NB4 (cell line): Measurements from ENCODE around the gene POLR2E.

Experiments
- DNase-seq: peaks from one replicate; pipeline ENCODE4 v3.0.0; 2010; ENCODE audit warnings: low read depth
- H3K4me3 ChIP-seq: one replicate; pipeline ENCODE4 v1.5.1; 2011; ENCODE audit warnings: mild to moderate bottlenecking, low read depth, low read length, moderate library complexity
- MYC ChIP-seq: IDR thresholded peaks from 2 replicates; pipeline ENCODE4 v1.6.1; 2011; ENCODE audit warnings: low read depth, low read length
- POLR2A ChIP-seq: IDR thresholded peaks from 2 replicates; pipeline ENCODE4 v1.6.1; 2011; ENCODE audit warnings: mild to moderate bottlenecking; ENCODE audit not compliant: insufficient read length; ENCODE audit errors: extremely low read depth
- TF ChIP-seq, protein P1 (sequence below): IDR thresholded peaks from 2 replicates; pipeline ENCODE4 v1.6.1; 2011; ENCODE audit warnings: low read depth, low read length
- TF ChIP-seq, protein P2 (sequence below): IDR thresholded peaks from one replicate; pipeline ENCODE4 v1.5.1; 2012; ENCODE audit warnings: low read depth, low read length

The POLR2E gene

DNA sequence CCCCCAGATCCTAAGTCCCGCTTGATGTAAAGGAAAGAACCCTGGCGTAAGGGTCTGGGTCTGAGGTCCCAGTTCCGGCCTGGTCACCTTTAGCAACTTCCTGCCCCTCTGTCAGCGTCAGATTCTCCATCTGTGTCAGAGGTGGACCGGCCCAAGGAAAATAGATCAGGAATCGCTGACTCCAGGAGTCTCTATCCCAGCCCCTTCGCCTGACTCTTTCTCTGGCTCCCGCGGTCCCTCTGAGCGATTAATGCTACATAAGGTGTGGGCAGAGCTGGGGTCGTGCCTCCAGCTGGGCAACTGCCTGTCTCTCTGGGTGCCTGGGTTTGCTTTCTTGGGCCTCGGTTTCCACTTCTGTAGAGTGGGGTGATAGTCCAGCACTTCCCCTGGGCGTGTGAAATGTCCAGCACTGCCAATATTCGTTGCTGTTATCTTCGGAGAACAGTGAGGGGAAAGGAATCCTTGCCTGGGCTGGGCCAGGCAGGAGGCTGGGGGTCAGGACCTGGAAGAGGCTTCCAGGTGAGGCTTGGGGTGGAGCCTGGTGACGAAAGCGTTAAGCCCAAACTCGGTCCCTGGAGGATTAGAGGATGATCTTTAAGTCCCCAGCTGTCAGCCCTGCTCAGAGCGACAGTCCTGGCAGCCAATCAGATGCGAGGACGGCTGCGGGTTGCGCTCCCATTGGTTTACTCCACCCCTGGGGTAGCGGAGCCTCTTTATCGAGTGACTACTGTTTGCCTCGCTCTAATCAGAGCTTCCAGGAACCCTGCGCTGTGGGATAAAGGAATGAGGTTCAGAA is 54.5 kb downstream of the POLR2E start:
- H3K4me3 ChIP-seq: peak overlapping the region; percentile 55
- TF ChIP-seq, protein P1, sequence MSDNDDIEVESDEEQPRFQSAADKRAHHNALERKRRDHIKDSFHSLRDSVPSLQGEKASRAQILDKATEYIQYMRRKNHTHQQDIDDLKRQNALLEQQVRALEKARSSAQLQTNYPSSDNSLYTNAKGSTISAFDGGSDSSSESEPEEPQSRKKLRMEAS: no peak
- TF ChIP-seq, protein P2, sequence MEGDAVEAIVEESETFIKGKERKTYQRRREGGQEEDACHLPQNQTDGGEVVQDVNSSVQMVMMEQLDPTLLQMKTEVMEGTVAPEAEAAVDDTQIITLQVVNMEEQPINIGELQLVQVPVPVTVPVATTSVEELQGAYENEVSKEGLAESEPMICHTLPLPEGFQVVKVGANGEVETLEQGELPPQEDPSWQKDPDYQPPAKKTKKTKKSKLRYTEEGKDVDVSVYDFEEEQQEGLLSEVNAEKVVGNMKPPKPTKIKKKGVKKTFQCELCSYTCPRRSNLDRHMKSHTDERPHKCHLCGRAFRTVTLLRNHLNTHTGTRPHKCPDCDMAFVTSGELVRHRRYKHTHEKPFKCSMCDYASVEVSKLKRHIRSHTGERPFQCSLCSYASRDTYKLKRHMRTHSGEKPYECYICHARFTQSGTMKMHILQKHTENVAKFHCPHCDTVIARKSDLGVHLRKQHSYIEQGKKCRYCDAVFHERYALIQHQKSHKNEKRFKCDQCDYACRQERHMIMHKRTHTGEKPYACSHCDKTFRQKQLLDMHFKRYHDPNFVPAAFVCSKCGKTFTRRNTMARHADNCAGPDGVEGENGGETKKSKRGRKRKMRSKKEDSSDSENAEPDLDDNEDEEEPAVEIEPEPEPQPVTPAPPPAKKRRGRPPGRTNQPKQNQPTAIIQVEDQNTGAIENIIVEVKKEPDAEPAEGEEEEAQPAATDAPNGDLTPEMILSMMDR: no peak
- peak; percentile 79 for DNase-seq

DNA sequence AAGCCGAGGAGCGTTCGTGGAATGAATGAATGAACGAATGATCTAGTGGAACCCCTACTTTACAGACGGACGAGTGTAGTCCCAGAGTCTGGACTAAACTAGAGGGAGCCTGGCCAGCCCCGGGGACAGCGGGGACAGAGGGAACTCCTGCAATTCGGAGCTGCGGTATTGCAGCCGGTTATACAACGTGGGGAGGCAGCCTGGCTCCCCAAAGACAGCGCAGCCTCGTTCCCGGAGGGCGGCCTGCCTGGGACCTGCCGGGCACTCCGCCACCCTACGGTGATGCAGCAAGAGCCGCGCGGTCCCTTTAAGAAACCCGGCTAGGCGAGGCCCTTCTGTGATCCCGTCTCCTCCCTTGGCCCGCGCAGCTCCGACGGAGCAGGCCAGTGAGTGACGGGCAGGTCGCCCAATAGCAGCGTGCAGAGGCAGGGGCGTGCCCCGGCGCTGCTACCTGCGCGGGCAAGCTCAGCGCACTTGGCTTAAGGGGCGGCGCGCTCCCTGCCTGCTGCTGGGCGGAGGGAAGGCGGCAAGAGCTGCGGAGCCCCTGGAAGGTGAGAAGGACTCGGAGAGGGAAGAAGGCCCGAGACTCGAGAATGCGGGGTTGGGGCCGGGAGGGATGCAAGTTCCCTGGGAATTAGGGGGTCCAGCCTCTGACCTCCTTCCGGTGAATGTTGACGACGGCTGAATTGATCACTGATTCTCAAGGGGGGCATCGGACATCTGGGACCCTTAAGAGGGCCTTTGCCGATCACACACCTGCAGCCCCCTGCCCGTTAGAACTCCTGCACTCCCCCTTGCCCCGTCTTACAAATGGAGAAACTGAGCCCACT is 55.3 kb downstream of the POLR2E start, which contains the start of gene ABCA7:
Gene ABCA7 (plus strand): TSS at position 462 of the 830 bp plus-strand sequence. CDS start 1,255 bp downstream, outside the sequence.
- H3K4me3 ChIP-seq: peak within 1 kb of the TSS; percentile 55
- TF ChIP-seq, protein P1: 0 out of 2 replicates have a peak, but pooled peaks have one; percentile 18
- TF ChIP-seq MYC: no peak
- peak; percentile 95 for DNase-seq

DNA sequence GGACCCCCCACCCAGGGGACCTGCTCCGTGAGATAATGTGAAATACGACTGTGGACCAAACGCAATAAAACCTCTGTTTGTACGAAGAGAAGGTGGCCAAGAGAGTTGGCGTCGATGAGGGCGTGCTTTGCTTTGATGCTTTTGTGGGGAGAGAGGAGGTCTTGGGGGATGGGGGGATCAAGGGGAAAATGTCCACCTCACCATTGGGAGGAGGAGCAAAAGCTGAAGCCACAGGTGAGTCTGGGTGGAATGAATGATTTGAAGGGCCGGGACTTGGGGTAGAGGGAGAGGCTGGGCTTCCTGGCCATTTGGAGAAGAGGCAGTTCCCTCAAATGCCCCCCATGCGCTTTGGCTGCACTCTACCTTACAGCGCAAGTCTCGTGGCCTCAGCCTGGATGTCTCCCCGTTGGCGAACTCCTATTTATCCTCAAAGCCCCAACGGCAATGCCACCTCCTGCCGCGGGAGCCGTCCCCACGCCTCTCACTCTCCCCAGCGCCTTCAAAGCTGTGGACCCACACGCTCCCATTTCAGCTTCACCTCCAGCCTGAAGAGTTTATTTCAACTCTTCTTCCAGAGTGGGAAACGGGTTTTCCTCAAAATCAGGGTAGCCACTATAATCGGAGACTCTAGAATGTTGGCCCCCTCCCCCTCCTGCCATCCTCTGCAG is 56.1 kb downstream of the POLR2E start:
- no peak for DNase-seq
- H3K4me3 ChIP-seq: no peak overlapping the region
- TF ChIP-seq MYC (no peak), POLR2A (no peak)
- TF ChIP-seq, protein P1: no peak
- TF ChIP-seq, protein P2: no peak

DNA sequence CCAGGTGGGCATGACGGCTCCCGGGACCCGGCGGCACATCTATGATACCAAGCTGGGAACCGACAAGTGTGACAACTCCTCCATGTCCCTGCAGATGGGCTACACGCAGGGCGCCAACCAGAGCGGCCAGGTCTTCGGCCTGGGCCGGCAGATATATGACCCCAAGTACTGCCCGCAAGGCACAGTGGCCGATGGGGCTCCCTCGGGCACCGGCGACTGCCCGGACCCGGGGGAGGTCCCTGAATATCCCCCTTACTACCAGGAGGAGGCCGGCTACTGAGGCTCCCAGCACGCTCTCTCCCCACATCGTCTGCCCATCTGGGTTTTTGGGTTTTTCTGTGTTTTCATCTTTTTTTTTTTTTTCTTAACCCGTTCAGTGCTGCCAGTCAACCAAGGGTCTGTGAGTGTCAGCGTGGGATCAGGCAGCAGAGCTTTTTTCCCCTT is 57.5 kb downstream of the POLR2E start:
- TF ChIP-seq POLR2A (no peak), MYC (no peak)
- TF ChIP-seq, protein P2: no peak
- TF ChIP-seq, protein P1: no peak
- no peak overlapping the region for H3K4me3 ChIP-seq
- no peak for DNase-seq
